Endodermal cell (in vitro differentiated cells): ENCODE measurements around the gene RBM47. TPM values are rescaled to one million over a fixed set of nuclear protein-coding genes. Genes with fewer than 3 reads are reported as not detected.

Experiments used
- DNase-seq: peaks from one replicate; pipeline ENCODE4 v3.0.0-alpha.2; 2017
- H3K27ac ChIP-seq: 2 replicates; pipeline ENCODE4 v1.5.1; 2013; ENCODE audit warnings: mild to moderate bottlenecking, low read depth, low read length, moderate library complexity
- H3K27me3 ChIP-seq: 2 replicates; pipeline ENCODE4 v1.6.1; 2013; ENCODE audit warnings: mild to moderate bottlenecking, low read length, moderate library complexity; ENCODE audit not compliant: insufficient read depth, control insufficient read depth, poor library complexity, severe bottlenecking
- H3K36me3 ChIP-seq: 2 replicates; pipeline ENCODE4 v1.7.0; 2013; ENCODE audit warnings: mild to moderate bottlenecking, low read length, moderate library complexity; ENCODE audit not compliant: control insufficient read depth, insufficient read depth
- H3K4me1 ChIP-seq: one replicate; pipeline ENCODE4 v1.7.0; 2013; ENCODE audit warnings: low read length; ENCODE audit not compliant: control insufficient read depth, insufficient read depth
- H3K4me3 ChIP-seq: 2 replicates; pipeline ENCODE4 v1.5.1; 2013; ENCODE audit warnings: mild to moderate bottlenecking, low read length, moderate library complexity
- H3K9ac ChIP-seq: 2 replicates; pipeline ENCODE4 v1.6.1; 2013; ENCODE audit warnings: mild to moderate bottlenecking, low read length, moderate library complexity; ENCODE audit not compliant: poor library complexity, severe bottlenecking; ENCODE audit errors: extremely low read depth
- H3K9me3 ChIP-seq: 2 replicates; pipeline ENCODE4 v1.6.1; 2013; ENCODE audit warnings: mild to moderate bottlenecking, low read length, moderate library complexity; ENCODE audit not compliant: control insufficient read depth
- H3K27ac Mint-ChIP-seq: 2 replicates; pipeline ENCODE4 v1.8.0; 2020; ENCODE audit warnings: mixed read lengths
- H3K27me3 Mint-ChIP-seq: 2 replicates; pipeline ENCODE4 v1.8.0; 2021; ENCODE audit warnings: mild to moderate bottlenecking, mixed read lengths; ENCODE audit not compliant: insufficient read depth
- H3K36me3 Mint-ChIP-seq: 2 replicates; pipeline ENCODE4 v1.8.0; 2020; ENCODE audit warnings: low read depth, mixed read lengths
- H3K4me1 Mint-ChIP-seq: 2 replicates; pipeline ENCODE4 v1.8.0; 2020; ENCODE audit warnings: mixed read lengths
- H3K4me3 Mint-ChIP-seq: 2 replicates; pipeline ENCODE4 v1.8.0; 2020; ENCODE audit warnings: mild to moderate bottlenecking, moderate library complexity, mixed read lengths
- H3K9me3 Mint-ChIP-seq: 2 replicates; pipeline ENCODE4 v1.8.0; 2020; ENCODE audit warnings: mild to moderate bottlenecking, mixed read lengths
- WGBS, 2 experiments: methylation state at CpG; one replicate each; pipeline versions ENCODE4 v1.1.5 to v1.1.7; 2013; ENCODE audit warnings: missing lambda C conversion rate in 2 of 2, mixed read lengths in 1 of 2; ENCODE audit not compliant: insufficient coverage in 1 of 2, insufficient read length in 1 of 2; 5-methylcytosine and 5-hydroxymethylcytosine counted together
- total RNA-seq, 2 donors: library from RNA; stranded (reverse); fragmentation: NEBNext Ultra II Directional in 1 of 2; extraction: Animal tissue kit (Norgen Biotek cat#: 25700) in 1 of 2; gene quantifications; 2 replicates in 1 of 2; 3 replicates in 1 of 2; pipeline ENCODE4 v1.2.1, GENCODE V29; 2021
- TF ChIP-seq, protein P1 (sequence below): fragments of 200-600 bp; sonication (generic); conservative IDR thresholded peaks from 2 replicates; pipeline ENCODE4 v1.5.0; 2021; ENCODE audit warnings: antibody characterized with exemption, mild to moderate bottlenecking

RBM47 gene
- total RNA-seq, 2 donors from 2014 or later = 71.7 to 90.6 TPM

DNA sequence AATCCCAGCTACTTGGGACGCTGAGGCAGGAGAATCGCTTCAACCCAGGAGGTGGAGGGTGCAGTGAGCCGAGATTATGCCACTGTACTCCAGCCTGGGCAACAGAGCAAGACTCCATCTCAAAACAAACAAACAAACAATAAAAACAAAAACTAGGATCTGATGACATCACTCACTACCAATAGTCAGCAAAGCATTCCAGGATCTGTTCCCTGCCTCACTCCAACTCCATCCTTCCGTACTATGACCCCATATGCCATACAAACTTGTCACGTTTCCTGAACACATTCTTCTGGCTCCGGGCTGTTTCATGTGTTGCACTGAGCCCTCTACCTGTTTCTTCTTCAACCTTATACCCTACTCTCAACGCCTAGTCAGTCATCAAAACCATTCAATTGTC lies 47.3 kb downstream of the RBM47 start:
- Histone ChIP-seq H3K27ac (no peak overlapping the region), H3K27me3 (no peaks in the 10 kb centered on the region), H3K36me3 (no peaks in the 10 kb centered on the region), H3K9ac (no peak overlapping the region), H3K4me3 (no peak overlapping the region), H3K4me1 (peaks cover 14% of the 10 kb centered on the region), H3K9me3 (no peaks in the 10 kb centered on the region)
- Mint-ChIP-seq H3K9me3 (no peaks in the 10 kb centered on the region), H3K27ac (peak overlapping the region; percentile 0), H3K27me3 (no peaks in the 10 kb centered on the region), H3K4me1 (peaks cover 50% of the 10 kb centered on the region), H3K4me3 (no peak overlapping the region), H3K36me3 (peaks cover 10% of the 10 kb centered on the region)
- WGBS, 2 experiments = 90 to 93% methylated on average over 5 to 7 of the region's 7 CpGs
- DNase-seq = no peak
- TF ChIP-seq, protein P1, sequence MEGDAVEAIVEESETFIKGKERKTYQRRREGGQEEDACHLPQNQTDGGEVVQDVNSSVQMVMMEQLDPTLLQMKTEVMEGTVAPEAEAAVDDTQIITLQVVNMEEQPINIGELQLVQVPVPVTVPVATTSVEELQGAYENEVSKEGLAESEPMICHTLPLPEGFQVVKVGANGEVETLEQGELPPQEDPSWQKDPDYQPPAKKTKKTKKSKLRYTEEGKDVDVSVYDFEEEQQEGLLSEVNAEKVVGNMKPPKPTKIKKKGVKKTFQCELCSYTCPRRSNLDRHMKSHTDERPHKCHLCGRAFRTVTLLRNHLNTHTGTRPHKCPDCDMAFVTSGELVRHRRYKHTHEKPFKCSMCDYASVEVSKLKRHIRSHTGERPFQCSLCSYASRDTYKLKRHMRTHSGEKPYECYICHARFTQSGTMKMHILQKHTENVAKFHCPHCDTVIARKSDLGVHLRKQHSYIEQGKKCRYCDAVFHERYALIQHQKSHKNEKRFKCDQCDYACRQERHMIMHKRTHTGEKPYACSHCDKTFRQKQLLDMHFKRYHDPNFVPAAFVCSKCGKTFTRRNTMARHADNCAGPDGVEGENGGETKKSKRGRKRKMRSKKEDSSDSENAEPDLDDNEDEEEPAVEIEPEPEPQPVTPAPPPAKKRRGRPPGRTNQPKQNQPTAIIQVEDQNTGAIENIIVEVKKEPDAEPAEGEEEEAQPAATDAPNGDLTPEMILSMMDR = no peak

DNA sequence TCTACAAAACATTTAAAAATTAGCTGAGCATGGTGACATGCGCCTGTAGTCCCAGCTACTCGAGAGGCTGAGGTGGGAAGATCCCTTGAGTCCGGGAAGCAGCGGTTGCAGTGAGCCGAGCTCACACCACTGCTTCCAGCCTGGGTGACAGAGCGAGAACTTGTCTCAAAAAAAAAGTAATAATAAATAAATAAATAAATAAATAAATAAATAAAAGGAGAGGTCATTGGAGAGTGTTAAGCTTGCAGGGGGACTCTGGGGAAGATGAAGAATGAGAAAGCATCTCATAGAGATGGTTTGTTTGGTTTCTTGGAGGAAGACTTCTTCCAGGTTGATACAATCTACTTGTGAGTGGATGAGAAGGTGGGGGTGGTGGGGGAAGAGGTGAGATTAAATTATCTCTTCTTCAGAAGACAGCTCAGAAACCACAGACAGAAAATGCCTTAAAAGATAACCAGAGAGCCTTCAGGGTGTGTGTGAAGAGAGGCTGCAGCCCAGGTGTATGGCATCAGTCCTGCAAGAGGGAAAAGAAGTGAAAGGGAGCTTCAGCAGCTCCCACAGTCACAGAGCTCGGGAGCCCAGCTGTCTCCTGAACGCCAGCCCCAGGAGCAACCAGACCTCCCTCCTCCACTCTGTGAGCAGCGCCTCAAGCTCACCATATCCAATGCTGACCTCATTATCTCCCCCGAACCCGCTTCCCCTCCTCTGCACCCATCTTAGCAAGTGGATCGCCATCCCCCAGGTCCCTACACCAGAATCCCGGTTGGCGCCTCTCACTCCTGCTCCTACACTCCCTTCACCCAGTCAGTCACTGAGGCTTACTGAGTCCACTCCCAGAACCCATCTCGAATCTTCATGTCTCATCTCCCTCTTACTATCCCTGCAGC lies 48.2 kb downstream of the RBM47 start:
- no peak overlapping the region for H3K9ac ChIP-seq
- Mint-ChIP-seq H3K27me3 (no peaks in the 10 kb centered on the region), H3K9me3 (no peaks in the 10 kb centered on the region), H3K36me3 (peaks cover 12% of the 10 kb centered on the region), H3K4me1 (peaks cover 53% of the 10 kb centered on the region), H3K4me3 (peak overlapping the region; percentile 15), H3K27ac (peak overlapping the region; percentile 53)
- H3K36me3 ChIP-seq = no peaks in the 10 kb centered on the region
- no peak overlapping the region for H3K4me3 ChIP-seq
- H3K27ac ChIP-seq = no peak overlapping the region
- no peak for DNase-seq
- H3K9me3 ChIP-seq = no peaks in the 10 kb centered on the region
- H3K4me1 ChIP-seq = peaks cover 14% of the 10 kb centered on the region
- 89 to 95% methylated on average over 11 to 14 of the region's 15 CpGs for WGBS, 2 experiments
- H3K27me3 ChIP-seq = no peaks in the 10 kb centered on the region
- TF ChIP-seq, protein P1 = no peak

DNA sequence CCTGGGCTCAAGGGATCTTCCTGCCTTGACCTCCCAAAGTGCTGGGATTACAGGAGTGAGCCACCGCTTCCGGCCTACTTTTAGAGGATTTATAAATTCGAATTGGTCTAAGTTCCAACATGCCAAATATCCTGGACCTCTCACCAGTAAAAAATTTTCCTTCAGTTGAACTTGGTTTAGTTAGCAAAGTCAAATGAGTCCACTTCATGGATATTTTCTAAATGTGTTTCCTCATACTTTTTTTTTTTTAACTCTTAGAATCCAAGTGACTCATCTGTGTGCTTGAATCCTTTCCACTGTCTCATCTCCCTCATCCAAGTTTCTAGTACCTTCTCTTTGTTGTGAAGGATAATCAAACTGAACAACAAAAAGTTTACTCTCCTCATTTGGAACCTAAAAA lies 49.7 kb downstream of the RBM47 start:
- TF ChIP-seq, protein P1 = no peak
- no peak for DNase-seq
- H3K9me3 ChIP-seq = no peaks in the 10 kb centered on the region
- Mint-ChIP-seq H3K9me3 (no peaks in the 10 kb centered on the region), H3K4me3 (no peak overlapping the region), H3K36me3 (peaks cover 19% of the 10 kb centered on the region), H3K27me3 (no peaks in the 10 kb centered on the region), H3K4me1 (peaks cover 49% of the 10 kb centered on the region), H3K27ac (peak overlapping the region; percentile 35)
- 89 to 98% methylated on average over 3 of the region's 3 CpGs for WGBS, 2 experiments
- no peak overlapping the region for H3K27ac ChIP-seq
- H3K27me3 ChIP-seq = no peaks in the 10 kb centered on the region
- no peak overlapping the region for H3K9ac ChIP-seq
- no peaks in the 10 kb centered on the region for H3K36me3 ChIP-seq
- H3K4me1 ChIP-seq = peaks cover 6% of the 10 kb centered on the region
- no peak overlapping the region for H3K4me3 ChIP-seq
